Activated naive CD4-positive, alpha-beta T cell treated with Interleukin-2 at 50 U/mL for 16 hours (primary cell): ENCODE data around the gene MLNR.

ENCODE experiments used
- DNase-seq: peaks from one replicate; pipeline ENCODE4 v3.0.0-alpha.2; 2020

The MLNR gene, protein sequence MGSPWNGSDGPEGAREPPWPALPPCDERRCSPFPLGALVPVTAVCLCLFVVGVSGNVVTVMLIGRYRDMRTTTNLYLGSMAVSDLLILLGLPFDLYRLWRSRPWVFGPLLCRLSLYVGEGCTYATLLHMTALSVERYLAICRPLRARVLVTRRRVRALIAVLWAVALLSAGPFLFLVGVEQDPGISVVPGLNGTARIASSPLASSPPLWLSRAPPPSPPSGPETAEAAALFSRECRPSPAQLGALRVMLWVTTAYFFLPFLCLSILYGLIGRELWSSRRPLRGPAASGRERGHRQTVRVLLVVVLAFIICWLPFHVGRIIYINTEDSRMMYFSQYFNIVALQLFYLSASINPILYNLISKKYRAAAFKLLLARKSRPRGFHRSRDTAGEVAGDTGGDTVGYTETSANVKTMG

GRCh38 chr13:49220036-49220855 is at the start of gene MLNR:
Gene MLNR (plus strand): TSS chr13:49220338. CDS start chr13:49220338, 0 bp downstream.
- peak; percentile 53 for DNase-seq

GRCh38 chr13:49171359-49171758 is 48.8 kb upstream of the MLNR start:
- no peak for DNase-seq

GRCh38 chr13:49183672-49184325 is 36.3 kb upstream of the MLNR start:
- DNase-seq: no peak

- no peak for DNase-seq
These were observed 35.5 kb upstream of the MLNR start for GRCh38 chr13:49184621-49185020.

- no peak for DNase-seq
These were observed 34.9 kb upstream of the MLNR start for GRCh38 chr13:49185264-49185663.

GRCh38 chr13:49190901-49191300 is 29.2 kb upstream of the MLNR start:
- DNase-seq: no peak

DNA sequence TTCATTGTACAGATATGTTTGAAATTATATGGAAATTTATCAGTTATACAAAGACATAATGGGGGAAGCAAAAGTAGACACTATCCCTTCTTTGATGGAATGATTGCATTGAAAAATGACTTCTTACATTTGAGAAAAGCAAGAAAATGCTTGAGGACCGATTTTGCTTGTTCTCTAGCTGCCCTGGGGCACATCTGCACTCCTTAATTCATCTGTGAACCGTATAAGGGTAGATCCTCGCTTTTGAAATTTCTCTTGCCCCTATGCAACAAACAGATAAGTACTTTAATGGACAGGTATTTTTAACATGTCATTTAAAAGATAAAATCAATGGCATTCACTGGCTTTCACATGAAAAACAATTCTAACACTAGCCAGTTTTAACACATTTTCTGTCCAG is 13.5 kb upstream of the MLNR start:
- DNase-seq: no peak

DNA sequence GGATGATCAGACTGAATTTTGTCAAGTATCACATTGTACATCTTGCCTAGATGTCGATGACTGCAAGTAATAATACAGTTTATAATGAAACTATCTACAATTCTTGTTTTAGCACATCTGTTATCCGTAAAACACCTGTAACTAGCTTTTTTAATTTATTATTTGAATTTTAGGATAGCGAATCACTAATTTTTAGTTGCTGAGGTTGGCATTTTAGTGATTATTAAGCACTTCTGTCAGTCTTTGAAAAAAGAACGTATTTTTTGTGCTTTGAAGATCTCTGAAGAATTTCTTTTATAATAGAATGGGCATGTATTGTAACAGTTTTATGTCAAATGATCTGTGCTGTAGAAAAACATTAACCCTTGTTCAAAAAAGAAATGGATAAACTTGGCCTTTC is 11.5 kb upstream of the MLNR start:
- DNase-seq: no peak

DNA sequence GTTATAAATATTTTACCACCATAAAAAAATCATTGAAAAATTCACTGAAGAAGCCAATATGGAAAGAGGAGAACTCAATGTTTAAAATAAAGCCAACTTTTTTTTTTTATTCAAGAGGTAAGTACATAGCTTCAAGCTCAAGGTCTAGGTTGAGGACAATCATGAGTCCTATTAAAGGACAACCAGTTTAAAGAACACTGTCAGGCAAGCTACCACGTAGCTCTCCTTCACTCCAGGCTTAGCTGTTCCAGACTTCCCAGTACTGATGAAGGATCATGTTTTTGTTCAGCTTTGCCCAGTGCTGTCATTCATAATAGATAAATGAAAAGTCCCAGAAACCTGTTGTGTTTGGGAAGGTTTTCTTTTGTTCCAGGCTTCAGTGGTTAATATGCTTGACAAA is 10.0 kb upstream of the MLNR start:
- DNase-seq: no peak

DNA sequence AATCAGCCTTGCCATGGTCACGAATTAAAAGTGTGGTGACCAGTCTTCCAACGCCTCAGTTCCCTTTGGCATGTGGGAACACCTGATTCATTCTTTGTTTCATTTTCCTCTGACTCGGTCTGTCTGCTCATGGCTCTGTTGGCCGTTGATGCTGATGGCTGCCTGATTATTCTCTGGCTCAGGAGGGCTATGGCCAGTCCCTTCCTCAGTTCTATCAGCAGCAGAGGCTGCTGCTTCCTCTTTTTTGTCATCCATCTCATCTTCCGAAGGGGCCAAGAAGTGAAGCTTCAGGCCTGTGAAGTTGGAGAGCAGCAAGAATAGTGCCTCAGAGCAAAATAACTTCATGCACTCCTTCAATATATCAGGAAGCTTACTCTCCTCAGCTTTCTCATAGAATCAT is 9.5 kb upstream of the MLNR start:
- DNase-seq: no peak

DNA sequence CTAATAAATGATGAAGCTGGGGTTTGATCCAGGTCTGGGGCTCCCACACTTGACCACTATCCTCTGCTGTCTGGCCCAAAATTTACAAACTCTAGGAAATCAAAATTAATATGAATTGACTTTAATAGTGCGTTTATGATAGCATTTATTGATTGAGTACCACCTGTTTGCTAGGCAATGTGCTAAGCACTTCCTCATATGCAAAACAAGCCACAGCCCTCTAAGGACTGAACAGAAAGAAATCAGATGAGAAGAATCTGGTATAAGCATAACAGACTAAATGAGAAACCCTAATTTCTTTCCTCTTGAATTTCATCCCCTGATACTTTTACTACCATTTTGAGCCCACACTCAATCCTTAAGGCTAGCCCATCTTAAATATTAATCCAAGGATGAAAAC is 6.6 kb upstream of the MLNR start:
- DNase-seq: no peak

GRCh38 chr13:49213997-49214916 is 5.9 kb upstream of the MLNR start:
- no peak for DNase-seq

GRCh38 chr13:49214917-49215376 is 5.2 kb upstream of the MLNR start:
- DNase-seq: peak; percentile 42

- DNase-seq: no peak
These were observed 3.8 kb upstream of the MLNR start for GRCh38 chr13:49216334-49216733.

- no peak for DNase-seq
These were observed 2.1 kb upstream of the MLNR start for GRCh38 chr13:49217962-49218492.

DNA sequence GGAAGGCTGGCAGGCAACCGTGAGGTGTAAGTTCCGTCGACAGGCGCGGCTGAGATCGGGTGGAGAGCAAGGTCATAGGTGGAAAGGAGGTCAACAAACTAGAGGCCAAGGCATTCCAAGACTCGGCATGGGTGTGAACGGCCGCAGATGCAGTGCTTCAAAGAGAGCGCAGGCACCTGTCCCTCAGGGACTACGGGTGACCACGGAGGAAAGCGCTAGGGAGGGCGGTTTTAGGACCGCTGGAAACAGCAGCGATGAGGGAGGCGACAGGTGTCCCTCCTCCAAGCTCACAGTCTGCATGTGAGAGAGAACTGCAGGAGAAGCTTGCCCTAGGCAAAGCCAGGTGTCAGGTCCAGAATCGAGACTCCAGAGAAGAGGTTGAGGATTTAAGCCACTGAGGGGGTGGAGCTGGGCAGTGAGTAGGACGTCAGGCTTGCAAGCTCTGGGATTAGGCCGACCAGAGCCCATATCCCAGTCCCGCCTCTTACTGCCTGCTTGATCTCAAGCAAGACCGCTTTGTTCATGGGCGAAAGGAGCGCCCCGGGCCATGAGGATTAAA is 1.6 kb upstream of the MLNR start:
- no peak for DNase-seq

GRCh38 chr13:49219647-49220035 is 497 bp upstream of the MLNR start:
- DNase-seq: no peak

DNA sequence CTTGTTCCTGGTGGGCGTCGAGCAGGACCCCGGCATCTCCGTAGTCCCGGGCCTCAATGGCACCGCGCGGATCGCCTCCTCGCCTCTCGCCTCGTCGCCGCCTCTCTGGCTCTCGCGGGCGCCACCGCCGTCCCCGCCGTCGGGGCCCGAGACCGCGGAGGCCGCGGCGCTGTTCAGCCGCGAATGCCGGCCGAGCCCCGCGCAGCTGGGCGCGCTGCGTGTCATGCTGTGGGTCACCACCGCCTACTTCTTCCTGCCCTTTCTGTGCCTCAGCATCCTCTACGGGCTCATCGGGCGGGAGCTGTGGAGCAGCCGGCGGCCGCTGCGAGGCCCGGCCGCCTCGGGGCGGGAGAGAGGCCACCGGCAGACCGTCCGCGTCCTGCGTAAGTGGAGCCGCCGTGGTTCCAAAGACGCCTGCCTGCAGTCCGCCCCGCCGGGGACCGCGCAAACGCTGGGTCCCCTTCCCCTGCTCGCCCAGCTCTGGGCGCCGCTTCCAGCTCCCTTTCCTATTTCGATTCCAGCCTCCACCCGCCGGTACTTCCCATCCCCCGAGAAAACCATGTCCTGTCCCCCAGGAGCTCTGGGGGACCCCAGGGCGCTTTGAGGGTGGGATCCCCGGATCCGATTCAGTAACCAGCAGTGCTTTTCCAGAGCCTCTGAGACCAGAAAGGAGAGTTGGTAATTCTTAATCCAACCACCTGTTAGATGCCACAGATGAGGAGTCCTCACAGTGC is 885 bp downstream of the MLNR start:
- DNase-seq: peak; percentile 13

- DNase-seq: no peak
These were observed 1.4 kb downstream of the MLNR start for GRCh38 chr13:49221590-49221965.

DNA sequence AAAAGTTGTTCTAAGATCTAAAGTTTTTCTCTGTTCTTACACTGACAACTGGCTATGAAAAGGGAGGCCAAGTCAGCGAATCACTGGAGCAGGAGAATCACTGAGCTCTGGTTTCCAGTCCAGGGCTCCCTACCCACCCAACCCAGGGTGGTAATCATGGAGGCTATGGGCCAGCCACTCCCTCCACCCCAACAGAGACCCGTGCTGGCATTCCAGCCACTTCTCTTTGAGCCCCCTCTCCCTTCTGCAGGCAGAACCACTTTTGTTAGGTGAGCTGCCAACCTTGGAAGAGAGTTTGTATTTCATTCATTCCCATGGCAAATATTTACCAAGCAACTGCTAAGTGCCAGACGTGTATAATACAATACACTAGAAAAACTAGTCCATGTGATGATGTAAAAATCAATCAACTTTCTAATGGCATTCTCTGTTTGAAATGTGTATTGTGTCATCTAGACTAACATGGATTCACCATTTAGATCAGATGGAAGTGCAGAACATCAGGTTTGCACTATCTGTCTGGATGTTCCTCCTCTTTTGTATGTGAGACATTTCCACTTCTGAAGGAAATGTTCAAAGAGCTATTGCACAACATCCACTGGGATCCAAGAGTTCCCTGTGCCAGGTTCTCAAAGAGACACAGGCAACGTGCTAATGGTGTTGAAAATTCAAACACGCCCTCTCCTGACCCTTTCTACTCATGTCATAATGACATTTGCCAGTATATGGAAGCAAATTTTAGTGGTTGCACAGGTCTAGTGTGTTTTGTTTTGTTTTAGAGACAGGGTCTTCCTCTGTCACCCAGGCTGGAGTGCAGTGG is 5.3 kb downstream of the MLNR start:
- DNase-seq: no peak
